CD4-positive, alpha-beta T cell treated with Interleukin-10 for 1 hour (primary cell): ENCODE measurements around the gene LEF1.
A peak's percentile ranks its signal among the peaks of the same experiment; 100 is the strongest.

ENCODE experiments used
- DNase-seq: peaks from one replicate; pipeline ENCODE4 v3.0.0-alpha.2; 2020

LEF1 gene

DNA sequence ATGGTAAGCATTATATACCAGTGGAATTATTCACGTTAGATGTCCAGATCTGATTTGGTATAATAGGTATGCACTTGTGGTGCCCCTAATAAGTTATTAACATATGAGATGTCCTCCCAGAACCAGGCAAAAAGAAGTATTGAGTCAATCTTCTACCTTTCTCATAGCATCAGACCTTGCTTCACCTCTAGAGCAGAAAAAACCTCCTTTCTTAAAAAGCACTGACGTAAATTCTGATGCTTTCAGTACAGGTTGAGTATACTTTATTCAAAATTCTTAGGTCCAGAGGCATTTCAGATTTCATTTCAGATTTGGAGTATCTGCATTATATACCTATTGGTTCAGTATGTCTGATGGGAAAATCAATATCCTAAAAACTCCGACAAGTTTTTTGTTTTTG lies 22.4 kb downstream of the LEF1 start:
- no peak for DNase-seq

DNA sequence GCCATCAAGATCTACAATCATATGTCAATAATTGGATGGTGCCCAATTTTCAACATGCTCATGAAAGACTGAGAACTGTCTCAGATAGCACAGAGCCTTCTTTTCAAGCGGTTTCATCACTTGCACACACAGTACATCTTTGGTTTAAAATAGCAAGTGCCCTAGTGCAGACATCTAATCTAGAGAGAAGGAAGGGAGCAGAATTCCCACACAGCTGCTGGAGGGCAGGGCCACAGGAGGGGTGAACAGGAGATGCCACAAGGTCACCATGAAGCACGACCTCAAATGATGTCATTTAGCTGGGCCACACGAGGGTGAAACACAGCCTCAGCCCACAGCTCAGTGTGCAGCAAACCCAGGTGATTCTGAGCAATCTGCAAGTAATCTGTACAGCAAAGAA lies 24.3 kb downstream of the LEF1 start:
- peak; percentile 21 for DNase-seq

DNA sequence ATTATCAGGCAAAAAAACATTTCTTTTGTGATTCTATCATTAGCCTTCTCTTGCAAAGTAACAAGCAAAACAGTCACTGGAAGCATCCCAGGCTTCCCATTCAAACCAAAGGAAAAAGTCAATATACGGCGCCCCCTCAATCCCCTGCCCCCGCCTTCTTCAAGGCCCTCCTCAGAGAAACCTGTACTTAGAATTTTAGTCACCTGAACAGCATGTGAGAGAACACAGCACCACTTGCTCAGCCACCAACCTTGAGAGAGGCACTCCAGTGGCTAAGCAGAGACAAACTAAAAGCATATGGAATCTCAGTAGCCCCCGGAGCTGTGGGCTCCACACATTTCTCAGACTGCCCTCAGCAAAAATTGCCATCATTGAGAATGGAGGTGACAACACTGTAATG lies 25.2 kb downstream of the LEF1 start:
- DNase-seq: no peak

DNA sequence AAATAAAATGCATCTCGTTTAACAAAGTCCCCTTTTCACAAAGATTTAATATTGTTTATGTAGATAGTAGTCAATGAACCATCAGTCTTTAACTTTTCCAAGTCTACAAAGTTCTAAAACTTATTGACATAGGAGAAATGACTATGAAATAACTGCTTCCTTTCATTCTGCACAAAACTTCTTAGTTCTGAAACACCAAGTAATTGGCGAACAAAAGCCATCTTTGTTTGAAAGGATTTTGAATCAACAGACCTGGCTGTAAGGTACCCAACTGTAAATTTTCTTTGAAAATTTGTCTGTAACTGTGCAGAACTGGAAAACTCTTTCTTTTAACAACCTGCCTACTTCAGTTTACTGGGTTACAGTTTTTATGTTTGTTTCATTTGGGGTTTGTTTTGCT lies 25.9 kb downstream of the LEF1 start:
- DNase-seq: no peak

DNA sequence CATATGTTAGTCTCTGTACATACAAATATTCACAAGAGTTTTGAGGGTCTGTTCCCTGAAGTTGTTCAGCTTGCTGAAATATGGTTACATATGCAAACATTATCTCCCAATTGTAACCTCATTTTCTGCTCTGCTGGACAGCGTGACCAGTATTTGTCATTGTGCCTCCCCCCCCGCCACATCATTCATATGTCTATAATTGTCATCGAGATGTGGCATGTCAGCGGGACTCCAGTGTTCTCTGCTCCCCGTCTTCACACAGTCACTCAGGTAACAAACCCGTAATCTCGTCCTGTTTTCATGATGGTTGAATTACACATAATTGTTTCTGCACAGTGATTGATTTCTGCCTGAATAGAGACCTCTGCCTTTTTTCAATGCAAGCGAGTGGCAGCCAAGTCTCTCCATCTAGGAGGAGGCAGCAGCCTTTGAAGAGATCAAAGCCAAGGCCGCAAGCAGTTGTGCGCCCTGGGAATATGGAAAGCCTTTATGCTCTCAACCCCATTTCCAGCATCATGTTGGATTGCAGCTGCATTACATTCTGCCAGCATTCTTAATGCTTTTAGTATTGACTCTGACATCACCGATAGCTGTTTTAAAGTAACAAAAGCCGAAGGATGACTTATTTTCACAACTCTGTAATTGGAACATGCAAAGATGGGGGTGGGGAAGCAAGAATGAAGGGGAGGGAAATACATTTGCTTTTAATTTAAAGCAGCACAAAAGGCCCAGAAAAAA lies 27.4 kb downstream of the LEF1 start:
- DNase-seq: no peak

DNA sequence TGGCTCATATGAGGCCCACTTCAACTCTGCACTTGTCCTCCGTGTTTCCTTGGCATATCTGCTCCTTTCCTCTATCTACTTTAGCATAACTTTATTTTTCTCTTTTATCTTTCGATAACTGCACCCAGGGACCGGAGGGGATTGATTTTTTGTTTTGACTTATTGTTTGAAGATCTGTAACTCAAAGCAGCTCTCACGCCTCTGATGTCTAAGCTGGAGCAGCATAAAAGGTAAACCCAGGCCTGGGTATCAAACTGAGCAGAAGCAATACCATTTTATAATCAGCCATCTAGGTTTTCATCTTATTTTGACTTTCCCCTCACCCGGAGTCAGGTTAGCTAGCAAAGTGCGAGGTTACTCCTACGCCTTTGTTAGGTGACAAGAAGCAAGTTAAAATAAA lies 28.4 kb downstream of the LEF1 start:
- DNase-seq: peak; percentile 23

DNA sequence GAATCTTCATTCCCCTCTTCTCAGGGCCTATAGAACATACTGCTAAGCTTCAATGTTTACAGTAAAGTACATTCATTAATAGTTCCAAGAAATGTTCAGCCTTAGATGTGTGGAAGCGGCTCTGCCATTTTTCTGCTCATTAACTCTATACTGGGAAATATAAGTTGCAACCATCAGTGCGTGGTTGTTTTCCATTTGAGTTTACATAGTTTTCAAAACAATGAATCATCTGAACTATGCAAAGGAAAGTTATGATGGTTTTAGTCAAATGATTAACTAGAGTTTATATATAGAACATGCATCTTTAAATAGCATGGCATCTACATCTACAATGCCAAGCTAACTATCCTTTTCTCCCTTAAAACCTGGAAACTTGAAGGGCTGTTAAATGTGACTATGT lies 29.6 kb downstream of the LEF1 start:
- DNase-seq: no peak

DNA sequence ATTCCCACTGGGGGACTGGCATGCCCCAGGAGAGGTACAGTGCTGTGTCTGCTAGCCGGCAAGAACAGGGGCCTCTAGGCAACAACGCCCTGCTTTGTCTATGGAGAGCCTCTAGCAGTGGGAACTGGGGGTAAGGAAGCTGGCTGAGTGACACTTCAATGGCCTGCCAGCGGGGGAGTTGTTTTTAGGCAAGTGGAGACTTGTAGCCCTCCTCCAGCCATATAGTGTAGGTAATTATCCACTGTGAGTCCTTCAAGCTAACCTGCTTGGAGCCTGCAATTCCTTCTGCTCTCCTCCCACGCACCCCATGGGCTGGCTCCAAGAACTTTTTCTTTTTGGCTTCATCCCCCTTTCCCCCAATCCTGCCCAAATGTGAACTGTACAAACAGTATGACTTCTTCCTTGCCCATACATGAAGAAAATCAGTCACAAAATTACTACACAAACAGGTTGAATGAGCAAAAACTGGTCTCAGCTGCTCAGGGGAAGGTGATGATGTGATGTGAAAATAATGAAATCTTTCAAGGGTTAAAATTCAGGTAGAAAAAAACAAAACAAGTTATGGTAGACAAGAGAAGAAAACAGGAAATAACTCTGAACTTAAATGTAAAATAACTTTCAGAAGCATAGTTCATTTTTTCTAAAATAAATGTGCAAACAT lies 33.1 kb downstream of the LEF1 start:
- no peak for DNase-seq

DNA sequence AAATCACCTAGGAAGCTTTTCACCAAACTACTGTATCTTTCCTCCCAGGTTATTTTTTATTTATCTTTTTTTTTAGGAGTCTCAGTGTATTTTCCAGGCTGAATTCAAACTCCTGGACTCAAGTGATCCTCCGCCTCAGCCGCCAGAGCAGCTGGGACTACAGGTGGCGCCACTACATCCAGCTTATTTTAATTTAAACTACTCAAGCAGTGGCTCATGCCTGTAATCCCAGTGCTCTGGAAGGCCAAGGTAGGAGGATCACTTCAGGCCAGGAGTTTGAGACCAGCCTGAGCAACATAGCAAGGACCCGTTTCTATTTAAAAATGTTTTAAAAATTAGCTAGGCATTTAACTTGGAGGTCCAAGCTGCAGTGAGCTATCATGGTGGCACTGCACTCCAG lies 37.8 kb downstream of the LEF1 start:
- DNase-seq: no peak

DNA sequence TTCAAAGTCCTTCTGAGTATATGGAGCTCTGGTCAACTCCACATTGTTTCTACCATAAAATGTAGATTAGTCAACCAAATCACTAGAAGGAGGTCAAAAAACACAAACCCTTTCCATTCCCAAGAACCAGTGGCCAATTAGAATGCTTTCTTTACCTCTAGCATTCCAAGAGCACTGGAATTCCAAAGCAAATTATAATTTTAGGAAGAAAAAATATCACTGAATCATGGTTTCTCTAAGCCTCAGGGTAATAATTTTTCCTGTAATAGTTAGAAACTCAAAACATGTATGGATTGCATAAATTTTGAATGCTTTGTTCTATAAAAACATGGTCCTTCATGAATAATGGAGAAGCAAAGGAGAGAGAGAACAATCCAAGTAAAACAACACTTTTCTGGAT lies 39.5 kb downstream of the LEF1 start:
- DNase-seq: no peak

DNA sequence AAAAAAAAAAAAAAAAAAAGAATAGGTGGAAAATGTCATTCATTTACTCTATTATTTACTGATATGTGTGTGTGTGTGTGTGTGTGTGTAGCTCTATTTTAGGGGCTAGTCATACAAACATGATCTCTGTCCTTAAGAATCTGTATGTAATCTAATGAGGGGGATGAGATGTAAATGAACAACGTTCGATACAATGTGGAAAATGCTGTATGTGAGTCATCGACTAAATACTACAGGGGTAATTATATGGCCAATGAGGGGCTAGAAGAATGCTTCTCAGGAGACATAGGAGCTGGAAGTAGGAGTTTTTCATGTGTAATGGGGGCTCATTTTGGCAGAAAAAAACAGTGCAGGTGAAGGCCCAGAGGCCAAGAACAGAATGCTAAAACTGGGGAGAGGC lies 41.9 kb downstream of the LEF1 start:
- DNase-seq: no peak

DNA sequence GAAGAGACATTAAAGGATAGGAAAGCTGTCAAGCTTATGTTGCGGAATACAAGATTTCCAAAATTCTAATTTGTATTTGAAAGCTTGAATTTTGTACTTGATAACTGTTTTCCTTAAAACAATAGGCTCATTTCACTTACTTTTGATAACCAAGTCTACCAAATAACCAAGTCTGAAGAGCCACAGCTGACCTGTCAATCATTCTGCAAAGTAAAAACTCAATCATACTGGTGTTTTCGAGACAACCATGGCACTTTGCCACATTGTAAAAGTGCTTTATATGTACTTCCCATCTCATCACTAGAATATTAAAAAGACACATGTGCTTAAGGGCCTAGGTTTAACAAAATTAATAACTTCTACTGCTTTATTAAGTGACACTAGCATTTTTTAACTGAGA lies 47.9 kb downstream of the LEF1 start:
- DNase-seq: no peak

DNA sequence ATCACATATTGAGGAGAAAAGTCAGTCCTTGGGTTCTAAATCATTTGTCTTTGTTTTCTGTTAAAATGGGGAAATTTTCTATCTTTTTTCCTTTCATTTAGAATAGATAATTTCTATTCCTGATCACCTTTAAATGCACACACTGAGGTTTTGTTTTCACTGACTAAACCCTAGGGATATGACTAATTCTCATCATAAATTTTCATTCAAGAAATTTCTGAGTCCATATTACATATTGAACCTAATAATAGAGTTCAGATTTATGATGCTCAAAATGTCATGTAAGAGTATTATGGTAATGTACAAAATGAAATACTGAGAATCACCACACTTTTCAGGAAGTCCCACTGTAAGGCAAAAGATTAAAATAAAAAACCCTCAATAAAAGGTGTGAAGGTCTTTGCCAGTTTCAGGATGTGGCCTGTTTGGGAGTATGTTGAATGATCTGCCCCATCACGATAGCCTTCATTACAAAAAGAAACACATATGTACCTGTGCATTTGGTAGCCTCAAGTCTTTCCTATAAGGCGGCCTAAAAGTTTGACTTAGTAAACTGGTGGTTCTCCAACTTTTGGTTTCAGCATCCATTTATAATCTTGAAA lies 49.4 kb downstream of the LEF1 start:
- DNase-seq: peak; percentile 18

DNA sequence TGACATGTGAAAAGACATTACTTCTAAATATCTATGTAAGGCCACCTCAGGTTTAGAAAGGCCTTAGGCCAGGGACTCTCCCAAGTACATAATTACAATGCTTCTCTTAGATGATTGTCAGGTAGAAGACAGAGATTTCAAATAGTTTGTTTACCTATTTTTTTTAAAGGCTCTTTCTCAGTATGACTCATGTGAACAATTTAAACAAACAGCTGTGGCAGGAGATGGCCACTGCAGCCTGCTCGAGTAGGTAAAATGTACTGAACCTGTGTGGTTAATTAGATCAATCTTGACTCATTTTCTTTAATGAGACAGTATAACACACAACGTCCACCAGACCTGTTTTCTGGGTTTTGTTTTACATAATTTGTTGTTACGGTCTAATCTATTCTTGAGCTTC lies 50.2 kb downstream of the LEF1 start:
- peak; percentile 46 for DNase-seq

DNA sequence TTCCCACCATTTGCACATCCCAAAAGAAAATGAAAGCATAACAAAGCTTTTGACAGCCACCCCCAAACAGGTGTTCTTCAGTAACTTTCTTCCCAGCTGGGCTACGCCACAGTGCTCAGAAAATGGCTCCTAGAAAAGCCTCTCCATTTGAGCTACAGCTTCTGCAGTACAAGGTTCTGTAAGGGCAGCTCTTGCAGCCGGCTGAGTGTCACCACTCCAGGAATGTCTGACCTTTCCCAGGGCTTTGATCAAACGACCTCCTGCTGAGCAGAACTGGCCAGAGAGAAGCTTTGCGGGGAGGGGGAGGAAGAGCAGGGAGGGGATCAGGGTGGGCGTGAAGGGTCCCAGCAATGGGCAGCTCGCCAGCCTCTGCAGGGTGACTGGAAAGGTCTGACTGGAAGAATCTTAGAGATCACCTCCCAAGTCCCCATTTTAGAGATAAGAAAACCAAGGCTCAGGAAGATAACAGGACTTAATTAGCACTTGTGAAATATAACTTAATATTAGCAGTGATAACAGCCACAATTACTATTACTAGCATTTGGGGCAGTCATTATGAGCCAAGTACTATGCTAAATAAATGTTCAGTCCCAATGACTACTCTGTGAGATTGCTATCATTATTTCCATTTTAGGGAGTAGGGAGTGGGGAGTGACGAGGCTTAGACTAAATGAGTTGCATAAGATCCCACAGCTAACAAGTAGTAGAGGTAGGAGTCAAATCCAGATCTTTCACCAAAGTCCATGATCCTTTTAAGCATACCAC lies 51.1 kb downstream of the LEF1 start:
- no peak for DNase-seq

DNA sequence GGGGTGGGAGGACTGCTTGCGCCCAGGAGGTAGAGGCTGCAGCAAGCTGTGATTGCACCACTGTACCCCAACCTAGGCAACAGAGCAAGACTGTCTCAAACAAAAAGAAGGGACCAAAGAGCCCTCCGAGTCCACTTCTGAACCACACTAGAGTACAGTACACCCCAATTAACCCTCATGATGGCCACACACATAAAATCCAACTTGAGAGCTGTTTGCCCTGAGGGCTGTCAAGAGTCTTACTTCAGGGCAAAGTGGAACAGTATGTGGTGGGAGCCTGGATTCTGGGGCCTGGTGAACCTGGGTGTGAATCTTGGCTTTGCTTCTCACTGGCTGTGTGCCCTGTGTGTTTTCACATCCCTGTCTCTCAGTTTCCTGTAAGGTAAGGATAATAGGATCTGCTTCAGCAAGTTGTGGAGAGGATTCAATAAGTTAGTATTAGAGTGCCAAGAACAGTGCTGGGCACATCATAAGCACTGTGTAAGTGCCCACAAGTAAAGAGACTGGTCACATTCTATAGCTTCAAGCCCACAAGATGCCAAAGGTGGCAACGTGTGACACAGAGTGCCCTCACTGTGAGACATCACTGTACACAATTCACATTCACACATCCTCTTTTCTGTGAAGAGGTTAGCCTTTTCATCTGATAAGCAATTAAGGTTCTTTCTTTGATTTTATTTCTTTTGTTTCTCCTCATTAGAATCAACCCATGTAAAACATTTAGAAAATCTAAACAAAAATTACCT lies 52.1 kb downstream of the LEF1 start:
- peak; percentile 40 for DNase-seq

DNA sequence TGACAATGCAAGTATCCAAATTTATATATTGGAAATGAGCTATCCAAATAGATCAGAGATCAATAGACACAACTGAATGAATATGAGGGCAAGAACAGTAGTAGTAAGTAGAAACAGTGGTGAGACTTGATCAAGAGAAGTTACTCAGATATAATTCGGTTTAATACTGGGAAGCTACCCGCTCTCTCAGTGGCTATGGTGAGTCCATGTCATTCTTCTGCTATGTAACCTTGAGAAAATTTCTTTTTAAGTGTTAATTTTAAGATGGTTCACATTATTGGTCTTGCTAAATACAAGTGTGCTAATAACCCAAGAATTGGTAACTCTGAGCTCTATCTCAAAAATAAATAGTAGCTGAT lies 53.6 kb downstream of the LEF1 start:
- DNase-seq: no peak

DNA sequence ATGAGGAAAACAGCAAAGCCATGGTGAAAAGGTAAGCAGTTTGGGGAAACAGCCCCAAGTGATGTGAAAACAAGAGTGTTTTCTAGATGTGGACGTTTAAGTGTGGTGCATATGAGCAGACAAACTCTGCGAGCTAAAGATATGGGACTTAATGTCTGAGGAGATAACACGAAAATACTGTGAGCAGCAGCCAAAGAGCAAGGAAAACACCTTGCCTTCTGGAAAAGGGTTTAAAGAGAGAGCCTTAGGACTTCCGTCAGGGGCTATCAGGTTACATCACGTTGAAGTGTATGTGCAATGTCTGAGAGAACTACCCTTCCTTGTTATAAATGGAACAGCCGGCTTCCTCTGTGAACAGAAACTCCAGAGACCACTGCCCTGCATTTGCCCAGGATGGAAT lies 54.2 kb downstream of the LEF1 start:
- DNase-seq: no peak

DNA sequence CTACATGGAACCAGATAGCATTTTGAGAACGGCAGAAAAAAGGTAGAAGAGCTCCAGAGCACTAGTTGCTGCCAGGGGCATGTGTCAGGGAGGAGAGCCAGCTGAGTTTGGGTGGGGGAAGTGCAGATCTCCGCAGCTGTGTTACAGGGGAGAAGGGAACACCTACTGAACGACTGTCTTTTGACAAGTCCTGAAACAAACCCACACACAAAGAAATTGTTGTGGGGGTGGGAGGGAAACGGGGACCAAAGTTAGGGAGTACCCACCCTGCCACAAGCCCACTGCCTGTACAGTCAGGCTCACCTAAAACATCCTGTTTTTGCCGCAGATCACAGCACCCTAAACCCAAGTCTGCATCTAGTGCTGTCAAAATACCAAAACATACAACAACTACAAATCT lies 55.5 kb downstream of the LEF1 start:
- peak; percentile 62 for DNase-seq

DNA sequence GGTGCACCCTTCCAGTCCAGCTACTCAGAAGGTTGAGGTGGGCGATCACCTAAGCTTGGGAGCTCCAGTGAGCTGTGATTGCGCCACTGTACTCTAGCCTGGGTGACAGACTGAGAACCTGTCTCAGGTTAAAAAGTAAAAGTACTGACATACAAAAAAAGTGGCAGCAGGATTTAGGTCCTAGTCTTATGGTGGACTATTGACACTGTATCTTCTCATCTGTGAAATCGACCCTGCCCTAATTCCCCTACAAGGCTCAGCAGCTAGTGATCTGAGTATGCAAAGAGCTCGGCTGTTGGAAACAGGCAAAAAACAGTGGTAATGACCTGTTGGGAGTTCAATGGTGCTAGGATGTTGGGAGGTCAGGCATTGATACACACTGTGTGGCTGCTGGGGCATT lies 57.0 kb downstream of the LEF1 start:
- no peak for DNase-seq

DNA sequence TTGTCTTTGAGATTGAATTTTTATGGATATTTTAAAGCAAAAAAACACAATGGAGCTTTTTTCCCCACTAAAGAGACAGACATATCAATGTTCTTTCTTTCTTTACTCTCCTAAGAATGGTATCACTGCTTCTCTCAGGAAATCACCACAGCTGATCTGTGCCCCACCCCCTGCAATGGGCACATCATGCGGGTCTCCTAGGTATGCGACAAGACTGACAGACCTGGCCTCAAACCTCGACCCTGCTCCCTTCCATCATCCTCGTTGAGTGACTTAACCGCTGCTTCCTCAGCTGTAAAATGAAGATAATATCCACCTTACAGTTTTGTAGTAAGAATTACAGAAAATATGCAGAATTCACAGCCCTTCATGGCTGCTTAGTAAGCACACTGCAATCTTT lies 58.3 kb downstream of the LEF1 start:
- DNase-seq: no peak

DNA sequence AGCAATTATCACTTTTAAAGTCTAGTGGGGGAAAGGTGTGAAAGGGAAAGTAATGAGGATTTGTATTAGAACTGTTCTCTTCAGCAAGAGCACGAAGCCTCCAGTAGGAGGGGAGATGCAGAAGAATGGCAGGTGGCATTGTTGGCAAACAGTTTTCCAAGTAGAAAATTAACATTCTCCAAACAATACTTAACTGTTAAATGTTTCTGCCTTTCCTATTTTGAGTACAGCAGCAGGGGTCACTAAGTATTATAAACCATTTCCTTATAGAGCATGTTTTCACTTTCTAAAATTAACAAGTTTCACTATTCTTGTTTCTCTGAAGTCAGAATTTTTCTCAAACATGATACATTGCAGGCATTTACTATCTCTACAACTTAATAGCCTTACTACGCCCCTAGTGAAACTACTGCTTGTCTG lies 58.7 kb downstream of the LEF1 start:
- DNase-seq: no peak

DNA sequence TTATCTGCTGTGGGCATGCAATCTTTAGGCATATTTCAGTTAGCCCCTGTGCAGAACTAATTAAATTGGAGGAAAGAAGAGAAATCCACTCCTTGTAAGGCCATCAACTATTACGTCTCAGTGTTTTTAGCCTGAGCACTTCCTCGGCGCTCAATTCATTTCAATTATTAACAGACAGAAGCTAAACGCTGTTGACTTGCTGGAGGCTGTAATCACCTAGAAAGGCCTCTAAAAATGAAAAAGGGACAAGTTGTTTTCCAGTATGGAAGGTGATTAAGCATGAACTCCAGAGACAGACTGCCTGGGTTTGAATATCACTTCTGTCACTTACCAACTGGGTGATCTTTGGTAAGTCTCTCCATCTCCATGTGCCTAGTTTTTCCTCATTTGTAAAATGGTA lies 59.6 kb downstream of the LEF1 start:
- no peak for DNase-seq
